Aorta (tissue), 5 donors: Measurements from ENCODE around the gene MRPS35. TPM values are rescaled to one million over a fixed set of nuclear protein-coding genes. Genes with fewer than 3 reads are reported as not detected.

Source experiments
- ATAC-seq: fragments of 200-7000 bp; cut with Tn5 transposase; one replicate; pipeline ENCODE4 v1.9.1; 2022; ENCODE audit warnings: moderate library complexity; ENCODE audit not compliant: low FRiP score
- DNase-seq, 2 donors: peaks; one replicate each; pipeline ENCODE4 v3.0.0-alpha.2; 2020
- H3K27ac ChIP-seq, 2 donors: one replicate each; pipeline ENCODE4 v1.5.1; 2013; ENCODE audit warnings: low read length in 2 of 2, mild to moderate bottlenecking in 2 of 2, moderate library complexity in 2 of 2, control low read depth in 1 of 2, inconsistent platforms in 1 of 2, low read depth in 1 of 2
- H3K27me3 ChIP-seq, 2 donors: one replicate each; pipeline ENCODE4 v1.6.1; 2013; ENCODE audit warnings: control low read depth in 1 of 2, low read length in 1 of 2, mild to moderate bottlenecking in 1 of 2, moderate library complexity in 1 of 2; ENCODE audit not compliant: insufficient read depth in 2 of 2, control insufficient read depth in 1 of 2
- H3K36me3 ChIP-seq, 2 donors: one replicate each; pipeline ENCODE4 v1.6.1; 2013; ENCODE audit warnings: control low read depth in 1 of 2, low read length in 1 of 2, mild to moderate bottlenecking in 1 of 2; ENCODE audit not compliant: insufficient read depth in 2 of 2, control insufficient read depth in 1 of 2
- H3K4me1 ChIP-seq, 2 donors: one replicate each; pipeline ENCODE4 v1.6.1; 2013; ENCODE audit warnings: low read length in 2 of 2, control low read depth in 1 of 2, mild to moderate bottlenecking in 1 of 2, moderate library complexity in 1 of 2; ENCODE audit not compliant: insufficient read depth in 2 of 2, control insufficient read depth in 1 of 2
- H3K4me3 ChIP-seq, 2 donors: one replicate each; pipeline ENCODE4 v1.5.1; 2013; ENCODE audit warnings: low read length in 2 of 2, control low read depth in 1 of 2, mild to moderate bottlenecking in 1 of 2
- H3K9me3 ChIP-seq: one replicate; pipeline ENCODE4 v1.6.1; 2013; ENCODE audit warnings: mild to moderate bottlenecking, low read length; ENCODE audit not compliant: control insufficient read depth
- WGBS, 2 donors: extraction: QIAGEN DNeasy Blood & Tissue Kit; methylation state at CpG; one replicate each; pipeline ENCODE4 v1.1.7; 2013; 5-methylcytosine and 5-hydroxymethylcytosine counted together
- intact Hi-C, 2 donors: fragments of 100-400 bp; cut with DNase I; formaldehyde crosslinking; loops; one replicate each; pipeline versions ENCODE4 v1.14.2 to v1.15.0; 2022
- polyA plus RNA-seq, 2 donors: library from polyadenylated mRNA; stranded (reverse); fragments of 200-250 nt; gene quantifications; one replicate each; pipeline ENCODE4 v1.2.3, GENCODE V29; 2013
- total RNA-seq, 2 donors: library from RNA; stranded (reverse); fragmentation: NEBNext Ultra II Directional; extraction: Animal tissue kit (Norgen Biotek cat#: 25700); gene quantifications; one replicate each; pipeline ENCODE4 v1.2.1, GENCODE V29; 2021
- donor health status: healthy with polysubstance abuse.
- donor health status: Bipolar disorder and iron deficiency.
- donor health status: DM: no; HTN: no; CAD: no.
- donor health status: DM: no; HTN: no; CAD: no.
- donor health status: DM: yes; HTN: yes; CAD: no.

The MRPS35 gene
- total and polyA plus RNA-seq, 4 donors = 18.3 to 35.8 (median 21.9) TPM

DNA sequence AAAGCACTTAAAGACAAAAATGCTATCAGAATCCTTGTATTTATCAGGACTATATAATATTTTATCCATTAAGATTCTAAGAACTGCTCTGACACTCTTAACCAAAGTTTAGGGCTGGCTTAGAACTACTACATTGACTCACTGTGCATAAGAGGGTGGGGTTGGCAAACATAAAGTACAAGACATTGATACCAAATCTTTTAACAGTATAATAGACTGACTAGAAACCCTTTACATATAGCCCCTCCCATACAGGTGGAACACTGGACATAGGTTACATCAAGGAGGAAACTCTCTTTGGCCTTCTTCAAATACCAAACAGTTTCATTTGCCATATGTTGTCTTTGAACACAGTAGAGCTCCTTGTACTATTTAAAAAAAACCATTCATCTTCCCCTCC is 30.0 kb upstream of the MRPS35 start:
- intact Hi-C loops = no loop called here
- Histone ChIP-seq H3K4me1 (no peaks in the 10 kb centered on the region), H3K27ac (no peak overlapping the region), H3K4me3 (no peak overlapping the region), H3K36me3 (peaks cover 13 to 14% of the 10 kb centered on the region in 2 donors), H3K9me3 (no peaks in the 10 kb centered on the region), H3K27me3 (no peaks in the 10 kb centered on the region)
- no peak for DNase-seq
- ATAC-seq = no peak

DNA sequence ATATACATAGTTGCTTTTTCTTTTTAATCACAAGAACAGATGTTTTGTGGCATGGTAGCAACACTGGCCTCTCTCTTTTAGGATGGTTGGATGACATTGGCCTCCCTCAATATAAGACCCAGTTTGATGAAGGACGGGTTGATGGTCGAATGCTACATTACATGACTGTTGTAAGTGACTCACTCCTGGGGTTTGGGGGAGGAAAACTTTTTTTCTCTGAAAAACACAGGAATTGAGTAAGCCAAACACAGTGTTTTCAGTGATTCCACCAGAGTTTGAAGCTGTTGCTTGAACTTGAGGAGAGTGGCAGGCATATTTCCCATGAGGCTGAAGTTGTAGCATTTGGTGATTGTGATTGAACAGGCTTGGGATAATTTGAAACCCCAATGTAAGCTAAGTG is 28.1 kb upstream of the MRPS35 start:
- DNase-seq (no peak), ATAC-seq (no peak)
- Histone ChIP-seq H3K4me1 (no peaks in the 10 kb centered on the region), H3K27me3 (no peaks in the 10 kb centered on the region), H3K9me3 (no peaks in the 10 kb centered on the region), H3K36me3 (peaks cover 10 to 14% of the 10 kb centered on the region in 2 donors), H3K27ac (no peak overlapping the region), H3K4me3 (no peak overlapping the region)
- intact Hi-C loops = no loop called here
- 92 to 96% methylated on average over 2 of the region's 2 CpGs for WGBS, 2 donors

DNA sequence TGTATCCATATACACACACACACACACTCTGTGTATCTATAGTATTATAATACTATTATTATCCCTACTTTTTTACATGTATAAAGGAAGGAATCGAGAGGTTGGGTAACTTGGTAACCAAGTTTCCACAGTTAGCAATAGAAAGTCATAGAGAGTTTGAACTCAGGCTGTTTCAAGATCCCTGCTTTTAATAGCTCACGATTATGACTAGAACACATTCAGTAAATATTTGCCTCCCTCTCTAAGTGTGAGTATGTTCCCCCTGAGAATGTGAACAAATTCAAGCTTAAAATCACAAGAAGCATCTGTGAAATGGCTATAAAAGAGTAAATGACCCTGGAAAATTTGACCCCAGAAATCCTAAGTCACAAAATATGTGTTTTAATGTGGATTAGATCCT is 25.4 kb upstream of the MRPS35 start:
- peaks cover 10 to 26% of the 10 kb centered on the region in 2 donors for H3K36me3 ChIP-seq
- H3K27ac ChIP-seq = no peak overlapping the region
- ATAC-seq (no peak), DNase-seq (no peak)
- intact Hi-C loops = no loop called here
- H3K27me3 ChIP-seq = no peaks in the 10 kb centered on the region
- no peaks in the 10 kb centered on the region for H3K4me1 ChIP-seq
- WGBS, 2 donors = 34 to 45% methylated on average over 2 of the region's 2 CpGs
- H3K4me3 ChIP-seq = no peak overlapping the region
- no peaks in the 10 kb centered on the region for H3K9me3 ChIP-seq

DNA sequence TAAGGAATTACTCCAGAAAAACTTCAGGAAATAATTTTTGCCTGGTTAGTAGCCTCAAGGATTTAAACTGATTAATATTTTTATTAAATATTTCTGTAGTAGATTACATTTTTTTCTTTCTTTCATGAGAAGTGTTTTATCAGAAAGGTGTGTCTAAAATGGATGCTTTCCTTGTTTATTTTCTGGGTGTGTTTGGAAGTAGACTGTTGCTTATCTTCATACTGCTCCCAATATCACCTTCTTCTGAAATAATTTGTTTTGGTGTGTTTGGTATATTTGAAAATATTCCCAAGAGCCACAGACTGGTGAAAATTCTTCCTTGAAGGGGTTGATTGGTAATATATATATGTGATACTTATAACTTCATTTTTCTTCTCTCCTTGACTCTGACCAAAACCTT is 24.5 kb upstream of the MRPS35 start:
- H3K4me3 ChIP-seq = no peak overlapping the region
- no peaks in the 10 kb centered on the region for H3K27me3 ChIP-seq
- ATAC-seq (no peak), DNase-seq (no peak)
- intact Hi-C loops = no loop called here
- H3K4me1 ChIP-seq = no peaks in the 10 kb centered on the region
- no peaks in the 10 kb centered on the region for H3K9me3 ChIP-seq
- H3K36me3 ChIP-seq = peaks cover 10 to 23% of the 10 kb centered on the region in 2 donors
- no peak overlapping the region for H3K27ac ChIP-seq

DNA sequence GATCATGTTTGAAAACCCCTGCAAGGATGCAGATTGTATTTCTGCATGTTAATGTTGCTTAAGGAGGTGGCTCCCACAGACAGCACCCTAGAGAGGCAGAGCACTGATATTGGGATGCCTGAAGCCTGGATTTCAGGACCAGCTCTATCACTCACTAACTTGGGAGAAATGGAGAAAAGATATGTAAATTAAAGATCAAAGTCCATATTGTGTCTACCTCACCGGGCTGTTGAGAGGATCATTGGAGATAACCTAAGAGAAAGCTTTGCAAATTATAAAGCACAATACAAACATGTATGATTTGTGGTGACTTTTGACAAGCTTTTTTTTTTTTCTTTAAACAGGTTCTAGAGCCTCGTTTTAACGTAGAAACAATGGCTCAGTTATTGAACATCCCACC is 22.0 kb upstream of the MRPS35 start:
- H3K27ac ChIP-seq = no peak overlapping the region

DNA sequence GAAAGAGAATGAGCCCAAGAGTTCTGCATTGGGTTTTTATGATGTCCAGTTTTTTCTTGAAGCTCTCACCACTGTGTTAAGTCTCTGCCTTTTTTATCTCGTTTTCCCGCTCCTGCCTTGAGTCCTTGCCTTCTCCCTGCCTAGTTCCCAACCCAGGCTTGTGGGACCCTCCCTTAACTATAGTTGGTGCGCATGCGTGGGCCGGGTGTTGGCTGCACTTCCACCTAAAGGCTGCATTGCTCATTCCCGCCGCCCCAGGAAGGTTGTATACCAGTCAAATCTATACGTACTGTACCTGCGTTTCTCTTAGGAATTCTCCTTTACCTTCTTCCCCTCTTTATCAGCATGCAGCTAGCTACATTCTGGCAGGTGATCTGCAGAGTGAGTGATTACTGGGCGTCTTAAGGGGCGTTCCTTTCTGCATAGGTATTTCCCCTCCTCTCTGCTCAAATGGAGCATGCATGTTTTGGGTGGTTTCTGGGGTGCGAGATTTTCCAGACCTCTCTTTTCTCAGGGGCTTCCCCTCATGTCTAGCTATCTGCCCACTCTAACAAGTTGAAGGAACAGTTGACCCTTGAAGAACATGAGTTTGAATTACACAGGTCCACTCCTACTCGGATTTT is 21.0 kb upstream of the MRPS35 start:
- Histone ChIP-seq H3K9me3 (no peaks in the 10 kb centered on the region), H3K27me3 (no peaks in the 10 kb centered on the region), H3K27ac (no peak overlapping the region), H3K4me1 (no peaks in the 10 kb centered on the region), H3K36me3 (peaks cover 13 to 21% of the 10 kb centered on the region in 2 donors), H3K4me3 (no peak overlapping the region)
- 92 to 96% methylated on average over 13 of the region's 13 CpGs for WGBS, 2 donors
- DNase-seq (no peak), ATAC-seq (no peak)
- intact Hi-C loops = no loop called here

More for the DNA sequence above, 22.0 kb upstream of the MRPS35 start:
- no peaks in the 10 kb centered on the region for H3K9me3 ChIP-seq
- peaks cover 13 to 21% of the 10 kb centered on the region in 2 donors for H3K36me3 ChIP-seq
- DNase-seq (no peak), ATAC-seq (no peak)
- intact Hi-C loops = no loop called here
- 92 to 93% methylated on average over 3 of the region's 3 CpGs for WGBS, 2 donors
- no peaks in the 10 kb centered on the region for H3K4me1 ChIP-seq
- no peak overlapping the region for H3K4me3 ChIP-seq
- no peaks in the 10 kb centered on the region for H3K27me3 ChIP-seq

DNA sequence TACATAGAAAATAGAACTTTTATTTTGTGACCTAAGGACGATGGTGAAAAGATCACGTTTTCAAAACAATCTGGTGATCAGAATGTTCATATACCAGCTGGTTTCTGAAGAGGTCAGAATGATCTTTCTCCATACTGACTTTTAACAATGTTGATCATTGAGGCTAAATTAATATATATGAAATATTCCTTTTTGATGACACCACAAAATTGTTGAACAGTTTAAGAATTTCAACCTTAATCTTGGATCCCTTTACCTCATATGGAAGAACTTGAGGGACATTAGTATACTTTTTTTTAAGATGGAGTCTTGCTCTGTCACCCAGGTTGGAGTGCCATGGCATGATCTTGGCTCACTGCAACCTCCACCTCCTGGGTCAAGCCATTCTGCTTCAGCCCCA is 17.2 kb upstream of the MRPS35 start:
- no peak overlapping the region for H3K27ac ChIP-seq
- no peaks in the 10 kb centered on the region for H3K9me3 ChIP-seq
- intact Hi-C loops = no loop called here
- H3K4me1 ChIP-seq = no peaks in the 10 kb centered on the region
- peaks cover 9 to 20% of the 10 kb centered on the region in 2 donors for H3K36me3 ChIP-seq
- ATAC-seq (no peak), DNase-seq (no peak)
- H3K4me3 ChIP-seq = no peak overlapping the region
- H3K27me3 ChIP-seq = no peaks in the 10 kb centered on the region
- 84 to 92% methylated on average over 2 of the region's 2 CpGs for WGBS, 2 donors

DNA sequence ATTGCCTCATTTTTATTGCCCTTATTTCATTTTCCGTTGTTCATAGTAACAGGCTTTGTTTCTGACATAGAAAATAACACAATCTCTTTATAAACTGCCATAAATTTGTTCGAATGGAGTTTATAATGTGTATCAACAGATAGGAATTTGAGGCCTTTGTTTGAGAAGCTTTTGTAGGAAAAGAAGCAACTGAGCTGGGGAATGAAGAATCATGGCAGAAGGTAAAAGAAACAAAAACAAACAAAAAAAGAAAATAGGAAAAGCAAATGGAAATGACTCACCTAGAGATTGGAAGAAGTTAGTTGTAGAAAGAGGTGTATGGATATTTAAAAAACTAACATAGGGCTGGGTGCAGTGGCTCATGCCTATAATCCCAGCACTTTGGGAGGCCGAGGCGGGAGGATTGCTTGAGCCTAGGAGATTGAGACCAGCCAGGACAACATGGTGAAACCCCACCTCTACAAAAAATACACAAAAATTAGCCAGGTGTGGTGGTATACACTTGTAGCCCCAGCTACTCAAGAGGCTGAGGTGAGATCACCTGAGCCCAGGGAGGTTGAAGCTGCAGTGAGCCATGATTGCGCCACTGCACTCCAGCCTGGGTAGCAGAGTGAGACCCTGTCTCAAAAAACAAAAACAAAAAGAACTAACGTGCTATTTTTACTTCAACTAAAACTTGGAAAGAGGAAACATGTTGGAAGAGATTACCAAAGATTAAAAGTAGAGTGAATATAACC is 14.9 kb upstream of the MRPS35 start:
- DNase-seq (no peak), ATAC-seq (no peak)
- Histone ChIP-seq H3K27me3 (no peaks in the 10 kb centered on the region), H3K27ac (no peak overlapping the region), H3K9me3 (no peaks in the 10 kb centered on the region), H3K4me1 (no peaks in the 10 kb centered on the region), H3K36me3 (peaks cover 6 to 13% of the 10 kb centered on the region in 2 donors), H3K4me3 (no peak overlapping the region)
- intact Hi-C loops = no loop called here
- WGBS, 2 donors = 68 to 69% methylated on average over 6 of the region's 6 CpGs

DNA sequence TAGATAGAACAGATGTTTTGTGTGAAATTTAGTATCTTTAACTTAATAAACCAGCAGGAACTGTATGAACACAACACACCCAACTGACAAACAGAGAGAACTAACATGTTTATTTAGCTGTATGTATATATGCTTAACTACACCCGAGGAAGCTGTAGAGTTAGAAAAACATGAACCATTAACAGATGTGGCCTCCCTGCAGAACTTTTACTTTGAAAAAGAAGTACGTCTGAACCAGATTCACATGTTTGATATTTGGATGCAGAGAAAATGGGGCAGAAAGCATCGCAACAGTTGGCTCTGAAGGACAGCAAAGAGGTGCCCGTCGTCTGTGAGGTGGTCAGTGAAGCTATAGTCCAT is 14.4 kb upstream of the MRPS35 start, which contains the start of gene REP15:
REP15 (plus strand) TSS at position 155 of the 360 bp plus-strand sequence; CDS start at position 271, 116 bp downstream.
- H3K4me1 ChIP-seq = no peaks in the 10 kb centered on the region
- no peaks in the 10 kb centered on the region for H3K27me3 ChIP-seq
- H3K36me3 ChIP-seq = peaks cover 6 to 13% of the 10 kb centered on the region in 2 donors
- DNase-seq (no peak), ATAC-seq (no peak)
- H3K4me3 ChIP-seq = no peak within 1 kb of the TSS
- H3K27ac ChIP-seq = no peak within 1 kb of the TSS
- H3K9me3 ChIP-seq = no peaks in the 10 kb centered on the region
- intact Hi-C loops = no loop called here
- WGBS, 2 donors = 55% methylated on average over 5 of the region's 5 CpGs
